ENCODE measurements around the gene TMTC1.

TMTC1 gene

GRCh38 chr12:29544428-29545101 is 239.2 kb downstream of the TMTC1 start:
- TF ChIP-seq SIN3A (IDR thresholded peaks at IDR 0.05; ENCODE audit: borderline replicate concordance, insufficient read depth, low read length) (no peak), REST (IDR thresholded peaks at IDR 0.05; ENCODE audit: insufficient read depth in 1 of 2, low read depth in 2 of 2, low read length in 2 of 2) (no peak), POLR2AphosphoS5 (IDR thresholded peaks at IDR 0.05; ENCODE audit: low read depth, low read length) (no peak), TAF1 (IDR thresholded peaks at IDR 0.05; ENCODE audit: borderline replicate concordance, insufficient read depth, low read length) (no peak), FOXP2 (optimal IDR thresholded peaks at IDR 0.05; ENCODE audit: borderline replicate concordance, extremely low read depth, extremely low read length, insufficient read depth) (no peak)

DNA sequence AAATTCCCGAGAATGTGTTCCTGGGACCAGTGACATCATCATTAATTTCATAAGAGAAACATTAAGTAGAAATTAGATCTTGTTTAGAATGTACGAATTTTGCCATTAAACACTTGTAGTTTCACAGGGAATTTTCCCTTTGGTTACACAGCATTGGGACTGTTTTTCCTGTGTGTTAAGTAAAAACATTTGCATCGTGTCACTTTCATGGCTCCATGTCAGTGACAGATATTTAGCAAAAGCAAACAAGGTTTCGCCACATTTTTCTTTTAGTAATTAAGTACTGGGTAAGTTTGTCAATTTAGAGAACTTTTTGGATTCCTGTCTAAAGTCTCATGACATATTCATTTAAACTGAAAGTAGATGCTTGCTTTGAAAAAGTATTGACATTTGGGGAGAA is 240.7 kb downstream of the TMTC1 start:
- TF ChIP-seq FOXP2 (optimal IDR thresholded peaks at IDR 0.05; ENCODE audit: borderline replicate concordance, extremely low read depth, extremely low read length, insufficient read depth), result no peak
- TF ChIP-seq REST (IDR thresholded peaks at IDR 0.05; ENCODE audit: insufficient read depth in 1 of 2, low read depth in 2 of 2, low read length in 2 of 2), result no peak

GRCh38 chr12:29537298-29537697 is 246.4 kb downstream of the TMTC1 start:
- TF ChIP-seq REST (IDR thresholded peaks at IDR 0.05; ENCODE audit: insufficient read depth in 1 of 2, low read depth in 2 of 2, low read length in 2 of 2) (no peak), FOXP2 (optimal IDR thresholded peaks at IDR 0.05; ENCODE audit: borderline replicate concordance, extremely low read depth, extremely low read length, insufficient read depth) (no peak), TAF1 (IDR thresholded peaks at IDR 0.05; ENCODE audit: borderline replicate concordance, insufficient read depth, low read length) (no peak), POLR2AphosphoS5 (IDR thresholded peaks at IDR 0.05; ENCODE audit: low read depth, low read length) (no peak), SIN3A (IDR thresholded peaks at IDR 0.05; ENCODE audit: borderline replicate concordance, insufficient read depth, low read length) (no peak)

DNA sequence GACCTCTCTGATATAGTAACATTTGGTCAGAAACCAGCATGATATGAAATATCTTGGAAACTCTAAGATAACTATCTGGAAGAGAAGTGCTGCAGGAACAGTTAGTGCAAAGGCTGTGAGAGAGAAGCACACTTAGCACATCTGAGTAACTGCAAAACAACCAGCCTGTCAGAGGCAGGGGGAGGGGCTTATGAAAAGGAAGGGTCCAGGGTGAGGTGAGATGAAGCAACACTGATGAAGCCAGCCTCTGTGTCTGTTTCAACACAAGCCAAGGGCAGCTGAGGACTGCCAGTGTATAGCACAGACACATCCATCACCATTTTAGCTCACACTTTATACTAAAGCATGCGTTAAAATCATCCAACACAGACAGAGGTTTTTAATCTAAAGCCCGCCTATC is 248.8 kb downstream of the TMTC1 start:
- TF ChIP-seq SIN3A (IDR thresholded peaks at IDR 0.05; ENCODE audit: borderline replicate concordance, insufficient read depth, low read length) (no peak), POLR2AphosphoS5 (IDR thresholded peaks at IDR 0.05; ENCODE audit: low read depth, low read length) (no peak), REST (IDR thresholded peaks at IDR 0.05; ENCODE audit: insufficient read depth in 1 of 2, low read depth in 2 of 2, low read length in 2 of 2) (no peak), TAF1 (IDR thresholded peaks at IDR 0.05; ENCODE audit: borderline replicate concordance, insufficient read depth, low read length) (no peak), FOXP2 (optimal IDR thresholded peaks at IDR 0.05; ENCODE audit: borderline replicate concordance, extremely low read depth, extremely low read length, insufficient read depth) (no peak)
